Endothelial cell of umbilical vein (primary cell): ENCODE data around the gene SLC1A4. TPM values are rescaled to one million over a fixed set of nuclear protein-coding genes. Genes with fewer than 3 reads are reported as not detected.

Source experiments
- BruUV-seq: library from RNA; stranded (reverse); fragments of 400-500 nt; replicated peaks from 2 replicates; lab custom pipeline; 2021; lab: Mats Ljungman, UMichigan
- CTCF ChIA-PET: fragments of 300-600, 350-600 bp; sonication (Branson Sonifier 250); formaldehyde crosslinking; loops from one replicate; lab custom pipeline; 2021; ENCODE audit warnings: antibody characterized with exemption, inconsistent platforms; lab: Charles Lee
- POLR2A ChIA-PET: fragments of 300-600, 350-600 bp; sonication (Branson Sonifier 250); formaldehyde crosslinking; loops from one replicate; lab custom pipeline; 2021; ENCODE audit warnings: antibody characterized with exemption, inconsistent platforms; lab: Charles Lee
- DNase-seq: peaks from one replicate; pipeline ENCODE4 v3.0.0-alpha.2; 2011; ENCODE audit warnings: low read depth, low spot score
- FAIRE-seq: peaks from 2 replicates; lab custom pipeline; 2011; peaks lifted over from hg19 to GRCh38; lab: Jason Lieb, UNC
- H2AFZ ChIP-seq: 2 replicates; pipeline ENCODE4 v1.6.0; 2012; ENCODE audit warnings: low read depth, low read length, control low read depth, inconsistent platforms
- H3K27ac ChIP-seq: 2 replicates; pipeline ENCODE4 v1.5.1; 2011; ENCODE audit warnings: low read depth, mild to moderate bottlenecking, control low read depth, low read length, moderate library complexity; ENCODE audit not compliant: insufficient read depth
- H3K27me3 ChIP-seq, 2 experiments: 2 replicates each; pipeline versions ENCODE4 v1.6.0 to v1.6.1; 2011; ENCODE audit warnings: low read length in 2 of 2, mixed read lengths in 1 of 2; ENCODE audit not compliant: control insufficient read depth in 2 of 2, insufficient read depth in 2 of 2
- H3K36me3 ChIP-seq, 2 experiments: 2 replicates in 1 of 2; 3 replicates in 1 of 2; pipeline ENCODE4 v1.5.1; 2011; ENCODE audit warnings: low read length in 2 of 2, mild to moderate bottlenecking in 1 of 2, moderate library complexity in 1 of 2; ENCODE audit not compliant: control insufficient read depth in 2 of 2, insufficient read depth in 2 of 2; ENCODE audit errors: extremely low read depth in 1 of 2
- H3K4me1 ChIP-seq: 3 replicates; pipeline ENCODE4 v1.5.1; 2011; ENCODE audit warnings: mild to moderate bottlenecking, low read length; ENCODE audit not compliant: control insufficient read depth, insufficient read depth; ENCODE audit errors: extremely low read depth
- H3K4me2 ChIP-seq: 2 replicates; pipeline ENCODE4 v1.6.1; 2011; ENCODE audit warnings: low read length, control low read depth, mixed read lengths; ENCODE audit not compliant: insufficient read depth
- H3K4me3 ChIP-seq, 3 experiments: fragments of 200-600 bp in 1 of 3; sonication (generic), shearing (Covaris generic) in 1 of 3; replicated peaks in 1 of 3; 2 replicates each; pipeline ENCODE4 v1.5.1; 2011 to 2016; ENCODE audit warnings: control low read depth in 3 of 3, low read length in 3 of 3, mild to moderate bottlenecking in 2 of 3, inconsistent platforms in 1 of 3, low read depth in 1 of 3, moderate library complexity in 1 of 3; ENCODE audit not compliant: insufficient read depth in 1 of 3
- H3K79me2 ChIP-seq: 2 replicates; pipeline ENCODE4 v1.6.0; 2012; ENCODE audit warnings: low read length, inconsistent platforms; ENCODE audit not compliant: control insufficient read depth, insufficient read depth
- H3K9ac ChIP-seq: replicated peaks from 2 replicates; pipeline ENCODE3; 2011; ENCODE audit warnings: low read length, control low read depth; ENCODE audit not compliant: insufficient read depth; ENCODE audit errors: extremely low read depth
- H3K9me1 ChIP-seq: replicated peaks from 3 replicates; pipeline ENCODE4 v1.6.0; 2011; ENCODE audit warnings: mild to moderate bottlenecking, low read length; ENCODE audit not compliant: control insufficient read depth, insufficient read depth; ENCODE audit errors: extremely low read depth
- H3K9me3 ChIP-seq: replicated peaks from 2 replicates; pipeline ENCODE4 v1.5.1; 2012; ENCODE audit warnings: low read length, inconsistent platforms; ENCODE audit not compliant: control insufficient read depth, insufficient read depth
- H4K20me1 ChIP-seq: replicated peaks from 2 replicates; pipeline ENCODE3; 2011; ENCODE audit warnings: mild to moderate bottlenecking, low read length; ENCODE audit not compliant: control insufficient read depth, insufficient read depth; ENCODE audit errors: extremely low read depth
- EZH2 ChIP-seq: IDR thresholded peaks from 2 replicates; pipeline ENCODE4 v1.6.1; 2012; ENCODE audit warnings: borderline replicate concordance, low read depth, mild to moderate bottlenecking, moderate library complexity, low read length, inconsistent platforms; ENCODE audit not compliant: severe bottlenecking
- FOS ChIP-seq: IDR thresholded peaks from 2 replicates; pipeline ENCODE4 v1.6.1; 2011; ENCODE audit warnings: mild to moderate bottlenecking, low read length, moderate library complexity, borderline replicate concordance; ENCODE audit not compliant: insufficient read depth
- GATA2 ChIP-seq: IDR thresholded peaks from 2 replicates; pipeline ENCODE4 v1.7.0; 2011; ENCODE audit warnings: low read depth, mild to moderate bottlenecking, moderate library complexity, mixed read lengths, low read length; ENCODE audit not compliant: insufficient read length, insufficient read depth
- JUN ChIP-seq: IDR thresholded peaks from 2 replicates; pipeline ENCODE4 v1.6.1; 2011; ENCODE audit warnings: borderline replicate concordance, low read depth; ENCODE audit not compliant: insufficient read length, insufficient read depth
- MYC ChIP-seq: IDR thresholded peaks from one replicate; pipeline ENCODE4 v1.6.1; 2011; ENCODE audit warnings: mild to moderate bottlenecking, low read depth, low read length
- POLR2A ChIP-seq: IDR thresholded peaks from 2 replicates; pipeline ENCODE4 v1.6.1; 2012; ENCODE audit warnings: low read depth, mild to moderate bottlenecking, control low read depth, low read length
- POLR2AphosphoS5 ChIP-seq: IDR thresholded peaks from 2 replicates; pipeline ENCODE4 v1.6.1; 2012; ENCODE audit warnings: low read depth, mild to moderate bottlenecking, control low read depth, low read length, moderate library complexity; ENCODE audit not compliant: insufficient read depth
- dilution Hi-C: fragments of 300-500 bp; cut with MboI; formaldehyde crosslinking; loops from one replicate; pipeline ENCODE4 v1.15.0; 2019; ENCODE audit warnings: low sequenced_read_pairs; ENCODE audit not compliant: extremely low pct_ligation_motif_present
- intact Hi-C: fragments of 100-400 bp; cut with micrococcal nuclease; formaldehyde crosslinking; loops from one replicate; pipeline ENCODE4 v1.10.0; 2022
- polyA plus RNA-seq, 4 experiments: library from polyadenylated mRNA; depleted of rRNA in 3 of 4; stranded (reverse) in 3 of 4; unstranded in 1 of 4; fragments of >200 nt; gene quantifications; 2 replicates each; pipeline versions ENCODE4 v1.2.1 to v1.2.3, GENCODE V29; 2011 to 2012; ENCODE audit warnings: missing spikeins in 1 of 4
- total RNA-seq: library from RNA; stranded (reverse); gene quantifications from 2 replicates; pipeline ENCODE4 v1.2.3, GENCODE V29; 2021
- TF ChIP-seq, protein P1 (sequence below): IDR thresholded peaks from 2 replicates; pipeline ENCODE4 v1.6.1; 2011; ENCODE audit not compliant: insufficient read depth, insufficient read length
- TF ChIP-seq, protein P2 (sequence below), 2 donors: IDR thresholded peaks; 1 replicate in 1 of 2; 2 replicates in 1 of 2; pipeline ENCODE4 v1.5.1; 2011; ENCODE audit warnings: low read length in 2 of 2, mild to moderate bottlenecking in 2 of 2, moderate library complexity in 2 of 2, control low read depth in 1 of 2, inconsistent platforms in 1 of 2, low read depth in 1 of 2; ENCODE audit not compliant: insufficient read depth in 1 of 2; ENCODE audit errors: extremely low read depth in 1 of 2

The SLC1A4 gene
- total and polyA plus RNA-seq, 2 donors (not counting 3 experiments of a cell fraction or from before 2014, with no cell fraction given) = 9.9 to 13.9 TPM

DNA sequence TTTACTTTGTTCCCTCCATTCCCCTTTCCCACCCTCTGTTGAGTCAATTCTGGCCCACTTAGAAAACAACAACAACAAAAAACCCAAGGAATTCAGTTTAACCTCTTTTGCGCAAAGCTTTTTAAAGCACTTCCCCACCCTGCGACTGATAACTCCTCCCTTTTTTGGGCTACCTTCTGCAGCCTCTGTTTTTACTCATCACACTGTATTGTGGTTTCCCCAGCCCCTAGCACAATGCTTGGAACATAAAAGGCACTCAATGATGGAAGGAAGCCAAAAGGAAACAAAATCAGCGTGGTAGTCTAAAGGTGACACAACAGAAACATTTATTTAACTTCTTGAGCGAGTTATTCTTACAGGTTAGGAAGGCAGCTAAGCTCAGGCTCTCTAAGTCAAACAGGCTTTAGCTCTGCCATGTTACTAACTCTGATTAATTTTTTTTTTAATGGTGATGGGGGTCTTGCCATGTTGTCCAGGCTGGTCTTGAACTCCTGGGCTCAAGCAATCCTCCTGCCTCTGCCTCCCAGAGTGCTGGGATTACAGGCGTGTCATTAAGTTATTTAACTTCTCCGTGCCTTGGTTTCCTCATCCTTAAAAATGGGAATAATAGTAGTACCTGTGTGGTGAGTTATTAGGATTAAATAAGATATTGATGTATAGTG lies 68.3 kb downstream of the SLC1A4 start:
- Histone ChIP-seq H3K9me3 (no peaks in the 10 kb centered on the region), H3K9ac (peak overlapping the region; percentile 83), H3K36me3 (no peaks in the 10 kb centered on the region), H3K4me1 (peaks cover 33% of the 10 kb centered on the region), H2AFZ (peak overlapping the region; percentile 22), H4K20me1 (no peaks in the 10 kb centered on the region), H3K79me2 (peaks cover 24% of the 10 kb centered on the region), H3K27me3 (no peaks in the 10 kb centered on the region), H3K4me2 (peak overlapping the region; percentile 98), H3K9me1 (peaks cover 2% of the 10 kb centered on the region), H3K27ac (peak overlapping the region; percentile 81), H3K4me3 (peak overlapping the region; percentile 1 to 96 (median 74))
- DNase-seq (peak; percentile 89), FAIRE-seq (peak; percentile 92)
- CTCF ChIA-PET = interaction anchor here (0.8 to 1.8 kb wide), 7 partner anchors 10 to 140 kb away, joined by 3 to 9 read pairs (median 3); no protein-coding TSS in a partner anchor
- TF ChIP-seq, protein P1, sequence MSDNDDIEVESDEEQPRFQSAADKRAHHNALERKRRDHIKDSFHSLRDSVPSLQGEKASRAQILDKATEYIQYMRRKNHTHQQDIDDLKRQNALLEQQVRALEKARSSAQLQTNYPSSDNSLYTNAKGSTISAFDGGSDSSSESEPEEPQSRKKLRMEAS = no peak
- TF ChIP-seq JUN (no peak), POLR2A (no peak), MYC (no peak), FOS (no peak), POLR2AphosphoS5 (no peak), EZH2 (no peak), GATA2 (no peak)
- TF ChIP-seq, protein P2, sequence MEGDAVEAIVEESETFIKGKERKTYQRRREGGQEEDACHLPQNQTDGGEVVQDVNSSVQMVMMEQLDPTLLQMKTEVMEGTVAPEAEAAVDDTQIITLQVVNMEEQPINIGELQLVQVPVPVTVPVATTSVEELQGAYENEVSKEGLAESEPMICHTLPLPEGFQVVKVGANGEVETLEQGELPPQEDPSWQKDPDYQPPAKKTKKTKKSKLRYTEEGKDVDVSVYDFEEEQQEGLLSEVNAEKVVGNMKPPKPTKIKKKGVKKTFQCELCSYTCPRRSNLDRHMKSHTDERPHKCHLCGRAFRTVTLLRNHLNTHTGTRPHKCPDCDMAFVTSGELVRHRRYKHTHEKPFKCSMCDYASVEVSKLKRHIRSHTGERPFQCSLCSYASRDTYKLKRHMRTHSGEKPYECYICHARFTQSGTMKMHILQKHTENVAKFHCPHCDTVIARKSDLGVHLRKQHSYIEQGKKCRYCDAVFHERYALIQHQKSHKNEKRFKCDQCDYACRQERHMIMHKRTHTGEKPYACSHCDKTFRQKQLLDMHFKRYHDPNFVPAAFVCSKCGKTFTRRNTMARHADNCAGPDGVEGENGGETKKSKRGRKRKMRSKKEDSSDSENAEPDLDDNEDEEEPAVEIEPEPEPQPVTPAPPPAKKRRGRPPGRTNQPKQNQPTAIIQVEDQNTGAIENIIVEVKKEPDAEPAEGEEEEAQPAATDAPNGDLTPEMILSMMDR (IDR thresholded peaks at IDR 0.05; ENCODE audit: extremely low read depth in 1 of 2, insufficient read depth in 1 of 2, low read depth in 1 of 2, low read length in 2 of 2) = no peak
- BruUV-seq = TSS peak; percentile 35
- dilution Hi-C loops = no loop called here
- POLR2A ChIA-PET = no interaction called here
- intact Hi-C loops = loop anchor here (1.0 to 5.0 kb wide), 3 partner anchors 73 to 375 kb away; partner anchors contain the start of genes ACTR2, RAB1A and SPRED2
